22Rv1 (cell line): ENCODE measurements around the gene GALNT18.

Experiments used
- ZFX ChIP-seq: fragments of 450-650 bp; IDR thresholded peaks from 2 replicates; pipeline ENCODE4 v1.6.1; 2017; ENCODE audit warnings: antibody characterized with exemption, borderline replicate concordance
- TF ChIP-seq, protein P1 (sequence below): fragments of 450-650 bp; IDR thresholded peaks from 2 replicates; pipeline ENCODE4 v1.5.1; 2017; ENCODE audit warnings: mild to moderate bottlenecking

DNA sequence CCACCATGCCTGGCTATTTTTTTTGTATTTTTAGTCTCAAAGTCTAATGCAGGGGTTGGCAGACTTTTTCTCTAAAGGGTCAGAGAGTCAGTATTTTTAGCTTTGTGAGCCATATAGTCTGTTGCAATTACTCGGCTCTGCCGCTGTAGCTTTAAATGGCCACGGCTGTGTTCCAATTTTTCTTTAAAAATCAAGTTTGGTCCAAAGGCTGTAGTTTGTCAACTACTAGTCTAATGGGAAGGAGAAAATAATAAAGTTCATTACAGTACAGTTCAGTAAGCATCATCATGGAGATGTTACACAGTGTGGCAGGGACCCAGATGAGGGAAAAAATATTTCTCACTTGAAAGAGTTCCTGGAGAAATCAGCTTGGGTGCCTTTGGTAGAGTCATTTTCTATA lies 376.4 kb downstream of the GALNT18 start:
- TF ChIP-seq, protein P1, sequence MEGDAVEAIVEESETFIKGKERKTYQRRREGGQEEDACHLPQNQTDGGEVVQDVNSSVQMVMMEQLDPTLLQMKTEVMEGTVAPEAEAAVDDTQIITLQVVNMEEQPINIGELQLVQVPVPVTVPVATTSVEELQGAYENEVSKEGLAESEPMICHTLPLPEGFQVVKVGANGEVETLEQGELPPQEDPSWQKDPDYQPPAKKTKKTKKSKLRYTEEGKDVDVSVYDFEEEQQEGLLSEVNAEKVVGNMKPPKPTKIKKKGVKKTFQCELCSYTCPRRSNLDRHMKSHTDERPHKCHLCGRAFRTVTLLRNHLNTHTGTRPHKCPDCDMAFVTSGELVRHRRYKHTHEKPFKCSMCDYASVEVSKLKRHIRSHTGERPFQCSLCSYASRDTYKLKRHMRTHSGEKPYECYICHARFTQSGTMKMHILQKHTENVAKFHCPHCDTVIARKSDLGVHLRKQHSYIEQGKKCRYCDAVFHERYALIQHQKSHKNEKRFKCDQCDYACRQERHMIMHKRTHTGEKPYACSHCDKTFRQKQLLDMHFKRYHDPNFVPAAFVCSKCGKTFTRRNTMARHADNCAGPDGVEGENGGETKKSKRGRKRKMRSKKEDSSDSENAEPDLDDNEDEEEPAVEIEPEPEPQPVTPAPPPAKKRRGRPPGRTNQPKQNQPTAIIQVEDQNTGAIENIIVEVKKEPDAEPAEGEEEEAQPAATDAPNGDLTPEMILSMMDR = no peak
- TF ChIP-seq ZFX = no peak
